Body of pancreas (tissue), 4 donors: ENCODE data around the gene KRTAP5-3. TPM values are rescaled to one million over a fixed set of nuclear protein-coding genes. Genes with fewer than 3 reads are reported as not detected.

Experiments used
- ATAC-seq: fragments of 150-250 bp; one replicate; pipeline ENCODE4 v1.9.1; 2016
- DNase-seq, 4 donors: peaks; one replicate each; pipeline ENCODE4 v3.0.0-alpha.2; 2019
- H3K27ac ChIP-seq, 4 donors: fragments of 200-600 bp; sonication (generic); 1 replicate in 3 of 4; 2 replicates in 1 of 4; pipeline versions ENCODE4 v1.5.1 to v1.6.1; 2016 to 2019; ENCODE audit warnings: mild to moderate bottlenecking in 1 of 4, mixed read lengths in 1 of 4, moderate library complexity in 1 of 4
- H3K27me3 ChIP-seq, 2 donors: fragments of 200-600 bp; sonication (generic); one replicate each; pipeline ENCODE4 v1.6.0; 2016; ENCODE audit warnings: mild to moderate bottlenecking in 1 of 2
- H3K36me3 ChIP-seq, 2 donors: fragments of 200-600 bp; sonication (generic); replicated peaks in 1 of 2; 2 replicates each; pipeline ENCODE4 v1.5.1; 2016; ENCODE audit warnings: low read depth in 2 of 2; ENCODE audit not compliant: insufficient read depth in 1 of 2
- H3K4me1 ChIP-seq: fragments of 200-600 bp; sonication (generic); one replicate; pipeline ENCODE4 v1.6.0; 2016
- H3K4me3 ChIP-seq, 2 donors: fragments of 200-600 bp; sonication (generic); 1 replicate in 1 of 2; 2 replicates in 1 of 2; pipeline ENCODE4 v1.5.1; 2016 to 2019
- H3K9me3 ChIP-seq, 3 donors: fragments of 200-600 bp; sonication (generic); 1 replicate in 2 of 3; 2 replicates in 1 of 3; pipeline ENCODE4 v1.5.1; 2016
- POLR2A ChIP-seq, 3 donors: fragments of 450-650 bp; IDR thresholded peaks; one replicate each; pipeline ENCODE4 v1.6.1; 2016; ENCODE audit warnings: antibody characterized with exemption in 3 of 3, mild to moderate bottlenecking in 2 of 3
- WGBS, 2 donors: methylation state at CpG; one replicate each; pipeline ENCODE4 v1.1.5; 2017; 5-methylcytosine and 5-hydroxymethylcytosine counted together
- intact Hi-C: fragments of 100-400 bp; cut with DNase I; formaldehyde crosslinking; loops from one replicate; pipeline ENCODE4 v1.15.1; 2023
- total RNA-seq, 2 donors: library from RNA; depleted of rRNA; stranded (reverse); fragments of >200 nt; gene quantifications; one replicate each; pipeline ENCODE4 v1.1.0, GENCODE V29; 2016
- TF ChIP-seq, protein P1 (sequence below), 7 experiments: fragments of 450-650 bp in 4 of 7; fragments of 200-600 bp in 3 of 7; sonication (generic) in 3 of 7; IDR thresholded peaks; one replicate each; pipeline ENCODE4 v1.5.1; 2016 to 2019; ENCODE audit warnings: antibody characterized with exemption in 7 of 7

The KRTAP5-3 gene
- total RNA-seq, 2 donors from 2014 or later = not detected

GRCh38 chr11:1652026-1652425 is 43.8 kb upstream of the KRTAP5-3 start:
- DNase-seq (no peak), ATAC-seq (no peak)
- Histone ChIP-seq H3K9me3 (no peaks in the 10 kb centered on the region), H3K27me3 (no peaks in the 10 kb centered on the region), H3K4me3 (no peak overlapping the region), H3K27ac (no peak overlapping the region), H3K36me3 (no peaks in the 10 kb centered on the region), H3K4me1 (peaks cover 5% of the 10 kb centered on the region)
- WGBS, 2 donors = 51 to 66% methylated on average over 16 to 19 of the region's 19 CpGs
- intact Hi-C loops = loop anchor here (10.0 kb wide), 1 partner anchor 503 kb away; no protein-coding TSS in a partner anchor
- TF ChIP-seq POLR2A (IDR thresholded peaks at IDR 0.05) = no peak
- TF ChIP-seq, protein P1, sequence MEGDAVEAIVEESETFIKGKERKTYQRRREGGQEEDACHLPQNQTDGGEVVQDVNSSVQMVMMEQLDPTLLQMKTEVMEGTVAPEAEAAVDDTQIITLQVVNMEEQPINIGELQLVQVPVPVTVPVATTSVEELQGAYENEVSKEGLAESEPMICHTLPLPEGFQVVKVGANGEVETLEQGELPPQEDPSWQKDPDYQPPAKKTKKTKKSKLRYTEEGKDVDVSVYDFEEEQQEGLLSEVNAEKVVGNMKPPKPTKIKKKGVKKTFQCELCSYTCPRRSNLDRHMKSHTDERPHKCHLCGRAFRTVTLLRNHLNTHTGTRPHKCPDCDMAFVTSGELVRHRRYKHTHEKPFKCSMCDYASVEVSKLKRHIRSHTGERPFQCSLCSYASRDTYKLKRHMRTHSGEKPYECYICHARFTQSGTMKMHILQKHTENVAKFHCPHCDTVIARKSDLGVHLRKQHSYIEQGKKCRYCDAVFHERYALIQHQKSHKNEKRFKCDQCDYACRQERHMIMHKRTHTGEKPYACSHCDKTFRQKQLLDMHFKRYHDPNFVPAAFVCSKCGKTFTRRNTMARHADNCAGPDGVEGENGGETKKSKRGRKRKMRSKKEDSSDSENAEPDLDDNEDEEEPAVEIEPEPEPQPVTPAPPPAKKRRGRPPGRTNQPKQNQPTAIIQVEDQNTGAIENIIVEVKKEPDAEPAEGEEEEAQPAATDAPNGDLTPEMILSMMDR (IDR thresholded peaks at IDR 0.05) = no peak

GRCh38 chr11:1651411-1651980 is 43.2 kb upstream of the KRTAP5-3 start:
- DNase-seq = no peak
- H3K36me3 ChIP-seq = no peaks in the 10 kb centered on the region
- H3K4me1 ChIP-seq = peaks cover 5% of the 10 kb centered on the region
- no peaks in the 10 kb centered on the region for H3K27me3 ChIP-seq
- no peak for ATAC-seq
- 79 to 83% methylated on average over 7 of the region's 7 CpGs for WGBS, 2 donors
- H3K27ac ChIP-seq = no peak overlapping the region
- H3K4me3 ChIP-seq = no peak overlapping the region
- no peak for TF ChIP-seq POLR2A (IDR thresholded peaks at IDR 0.05)
- intact Hi-C loops = loop anchor here (10.0 kb wide), 1 partner anchor 503 kb away; no protein-coding TSS in a partner anchor
- no peaks in the 10 kb centered on the region for H3K9me3 ChIP-seq

GRCh38 chr11:1650918-1651262 is 42.6 kb upstream of the KRTAP5-3 start:
- H3K4me1 ChIP-seq = peaks cover 5% of the 10 kb centered on the region

DNA sequence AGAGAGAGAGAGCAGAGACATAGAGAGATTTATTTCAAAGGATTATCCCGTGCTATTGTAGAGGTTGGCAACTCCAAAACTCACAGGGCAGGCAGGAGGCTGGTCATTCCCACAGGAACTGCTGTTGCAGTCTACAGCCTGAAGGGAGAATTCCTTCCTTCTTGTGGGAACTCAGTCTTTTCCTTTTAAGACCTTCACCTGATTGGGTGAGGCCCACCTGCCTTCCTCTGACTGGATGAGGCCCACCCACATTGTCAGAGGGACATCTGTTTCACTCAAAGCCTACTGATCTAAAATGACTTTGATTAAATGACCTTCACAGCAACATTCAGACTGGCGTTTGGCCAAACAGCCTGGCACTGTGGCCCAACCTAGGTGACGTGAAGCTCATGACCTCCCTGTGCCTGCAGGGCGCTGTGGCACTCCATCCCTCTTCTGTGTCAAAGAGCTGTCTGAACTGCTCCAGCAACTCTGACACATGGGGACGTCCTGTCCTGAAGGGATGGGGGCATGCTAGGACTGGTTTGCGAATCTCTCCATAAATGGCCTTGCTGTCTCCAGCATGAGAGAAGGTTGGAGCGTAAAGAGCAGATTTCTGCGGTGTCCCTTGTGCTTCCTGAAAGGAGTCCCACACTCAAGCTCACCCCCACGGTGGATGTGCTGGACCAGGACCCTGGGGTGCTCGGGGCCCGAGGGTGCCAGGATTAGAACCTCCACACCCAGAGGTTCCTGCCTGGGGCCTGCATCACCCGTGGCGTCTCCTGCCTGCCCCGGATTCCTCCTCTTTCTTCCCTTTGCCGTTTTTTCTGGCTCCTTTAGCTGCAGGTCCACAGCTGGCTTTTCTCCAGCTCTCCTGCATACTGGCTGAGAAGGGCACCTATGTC is 42.0 kb upstream of the KRTAP5-3 start:
- Histone ChIP-seq H3K36me3 (no peaks in the 10 kb centered on the region), H3K27ac (no peak overlapping the region), H3K4me3 (no peak overlapping the region), H3K27me3 (no peaks in the 10 kb centered on the region), H3K9me3 (no peaks in the 10 kb centered on the region), H3K4me1 (peaks cover 5% of the 10 kb centered on the region)
- intact Hi-C loops = loop anchor here (10.0 kb wide), 1 partner anchor 505 kb away; no protein-coding TSS in a partner anchor
- no peak for ATAC-seq
- no peak for DNase-seq
- no peak for TF ChIP-seq POLR2A (IDR thresholded peaks at IDR 0.05)
- TF ChIP-seq, protein P1 (IDR thresholded peaks at IDR 0.05) = no peak
- 55 to 76% methylated on average over 12 to 15 of the region's 15 CpGs for WGBS, 2 donors

More at GRCh38 chr11:1650918-1651262, 42.6 kb upstream of the KRTAP5-3 start:
- Histone ChIP-seq H3K27me3 (no peaks in the 10 kb centered on the region), H3K4me3 (no peak overlapping the region), H3K36me3 (no peaks in the 10 kb centered on the region), H3K27ac (no peak overlapping the region), H3K9me3 (no peaks in the 10 kb centered on the region)
- WGBS, 2 donors = 51 to 57% methylated on average over 4 to 5 of the region's 5 CpGs
- TF ChIP-seq, protein P1 (IDR thresholded peaks at IDR 0.05) = no peak
- TF ChIP-seq POLR2A (IDR thresholded peaks at IDR 0.05) = no peak
- intact Hi-C loops = loop anchor here (10.0 kb wide), 1 partner anchor 504 kb away; no protein-coding TSS in a partner anchor
- DNase-seq (no peak), ATAC-seq (no peak)

DNA sequence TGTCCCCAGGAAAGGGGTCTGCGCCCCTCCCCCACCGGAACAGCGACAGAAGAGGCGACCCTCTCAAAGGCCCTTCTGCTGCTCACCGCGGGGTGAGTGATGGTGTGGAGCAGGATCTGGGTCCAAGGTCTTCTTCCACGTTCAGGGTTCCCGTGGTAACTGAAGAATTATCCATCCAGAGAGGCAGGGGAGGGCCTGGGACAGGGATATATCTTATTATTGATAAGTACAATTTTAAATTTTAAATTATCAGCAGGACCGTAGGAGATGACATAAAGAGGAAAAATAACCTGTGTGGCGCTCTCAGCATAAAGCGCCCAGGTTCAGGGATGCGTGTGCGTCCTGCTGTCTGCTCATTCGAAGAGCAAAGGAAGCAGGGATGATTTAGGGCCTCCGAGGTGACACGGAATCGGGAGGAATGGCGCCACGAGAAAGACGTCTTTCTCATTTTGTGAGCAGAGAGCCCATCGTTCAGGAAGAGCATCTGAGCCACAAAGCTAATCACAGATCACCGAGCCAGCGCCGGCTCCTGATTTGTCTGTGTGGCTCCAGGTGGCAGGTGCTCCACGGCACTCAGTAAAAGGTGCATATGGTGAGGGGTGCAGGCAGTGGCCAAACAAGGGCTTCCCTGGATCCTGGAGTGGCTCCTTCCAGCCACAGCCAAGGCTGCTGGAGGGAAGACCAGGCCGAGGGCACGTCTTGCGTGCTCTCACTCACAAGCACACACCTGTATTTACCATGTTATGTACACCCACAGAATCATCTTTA is 40.6 kb upstream of the KRTAP5-3 start:
- no peak for DNase-seq

More for the DNA sequence above, 40.6 kb upstream of the KRTAP5-3 start:
- Histone ChIP-seq H3K9me3 (no peaks in the 10 kb centered on the region), H3K36me3 (no peaks in the 10 kb centered on the region), H3K4me3 (no peak overlapping the region), H3K4me1 (peaks cover 5% of the 10 kb centered on the region), H3K27me3 (no peaks in the 10 kb centered on the region), H3K27ac (no peak overlapping the region)
- TF ChIP-seq, protein P1 (IDR thresholded peaks at IDR 0.05) = no peak
- no peak for TF ChIP-seq POLR2A (IDR thresholded peaks at IDR 0.05)
- WGBS, 2 donors = 69 to 77% methylated on average over 24 to 28 of the region's 28 CpGs
- intact Hi-C loops = no loop called here
- no peak for ATAC-seq
